A549 (cell line): Measurements from ENCODE around the gene C3orf20. TPM values are rescaled to one million over a fixed set of nuclear protein-coding genes. Genes with fewer than 3 reads are reported as not detected.
"Not testable (repeated sequence)": the region's sequence is repeated elsewhere in the genome, so short reads cannot be mapped to it uniquely, and the experiment has no call there.

Experiments
- ATAC-seq, 2 experiments: fragments of 200-7000 bp in 1 of 2; fragments of >200 bp in 1 of 2; cut with Nextera tagmentation in 1 of 2; cut with Tn5 transposase in 1 of 2; 3 replicates each; pipeline versions ENCODE4 v1.8.0 to v1.9.1; 2018 to 2020; ENCODE audit warnings: mild to moderate bottlenecking in 1 of 2, moderate library complexity in 1 of 2
- CTCF ChIA-PET: fragments of 300-600 bp; sonication (Branson Sonifier 250); formaldehyde crosslinking; extraction: SDS; loops from one replicate; lab custom pipeline; 2021; ENCODE audit warnings: antibody characterized with exemption, inconsistent platforms; lab: Yijun Ruan, JAX
- POLR2A ChIA-PET: fragments of 350-600 bp; formaldehyde crosslinking; extraction: SDS; loops from one replicate; lab custom pipeline; 2021; ENCODE audit warnings: antibody characterized with exemption, inconsistent platforms; lab: Yijun Ruan, JAX
- DNase-seq, 2 experiments: peaks; one replicate each; pipeline versions ENCODE4 v3.0.0 to v3.0.0-alpha.2; 2011 to 2016; ENCODE audit warnings: low read depth in 1 of 2, low spot score in 1 of 2
- FAIRE-seq: peaks from 2 replicates; lab custom pipeline; 2011; peaks lifted over from hg19 to GRCh38; lab: Jason Lieb, UNC
- H3K27ac ChIP-seq, 2 experiments: fragments of >200 bp; sonication (Bioruptor Twin); formaldehyde crosslinking; 3 replicates each; pipeline ENCODE4 v1.5.1; 2016 to 2017
- H3K4me1 ChIP-seq: fragments of >200 bp; sonication (Bioruptor Twin); formaldehyde crosslinking; 3 replicates; pipeline ENCODE4 v1.6.1; 2016
- H3K4me2 ChIP-seq: fragments of >200 bp; sonication (Bioruptor Twin); formaldehyde crosslinking; 3 replicates; pipeline ENCODE4 v1.6.1; 2016
- H3K4me3 ChIP-seq: fragments of >200 bp; sonication (Bioruptor Twin); formaldehyde crosslinking; 3 replicates; pipeline ENCODE4 v1.5.1; 2016
- H3K9me3 ChIP-seq: fragments of >200 bp; sonication (Bioruptor Twin); formaldehyde crosslinking; 3 replicates; pipeline ENCODE4 v1.6.1; 2016
- ATOH8 ChIP-seq: fragments of 250-450 bp; sonication (Bioruptor Pico); IDR thresholded peaks from 2 replicates; pipeline ENCODE4 v1.5.0; 2020; ENCODE audit warnings: low read depth, mild to moderate bottlenecking, moderate library complexity
- CBX8 ChIP-seq: fragments of 200-600 bp; sonication (generic); IDR thresholded peaks from 2 replicates; pipeline ENCODE4 v1.6.1; 2016
- CHD2 ChIP-seq: fragments of 150-350 bp; IDR thresholded peaks from 2 replicates; pipeline ENCODE4 v1.6.1; 2014; ENCODE audit warnings: low read length; ENCODE audit not compliant: partially characterized antibody
- CTCF ChIP-seq: fragments of >200 bp; sonication (Bioruptor Twin); formaldehyde crosslinking; IDR thresholded peaks from 3 replicates; pipeline ENCODE4 v1.5.1; 2016
- ELK1 ChIP-seq: fragments of 150-350 bp; IDR thresholded peaks from 2 replicates; pipeline ENCODE4 v1.6.1; 2014; ENCODE audit warnings: low read depth, mild to moderate bottlenecking, low read length
- FOSB ChIP-seq: fragments of 250-450 bp; sonication (Bioruptor Pico); IDR thresholded peaks from 2 replicates; pipeline ENCODE4 v1.5.0; 2020; ENCODE audit warnings: mild to moderate bottlenecking, moderate library complexity
- HOXB5 ChIP-seq: fragments of 250-450 bp; sonication (Bioruptor Pico); IDR thresholded peaks from 2 replicates; pipeline ENCODE4 v1.5.0; 2020; ENCODE audit warnings: mild to moderate bottlenecking, moderate library complexity
- MAFK ChIP-seq: fragments of 450-650 bp; IDR thresholded peaks from 2 replicates; pipeline ENCODE4 v1.6.1; 2014; ENCODE audit not compliant: partially characterized antibody
- NFE2L2 ChIP-seq: fragments of 150-350 bp; conservative IDR thresholded peaks from 2 replicates; pipeline ENCODE4 v1.6.1; 2014; ENCODE audit warnings: low read length
- POLR2A ChIP-seq: IDR thresholded peaks from 2 replicates; pipeline ENCODE4 v1.6.1; 2012; ENCODE audit warnings: mild to moderate bottlenecking, low read length
- RCOR1 ChIP-seq: fragments of 150-350 bp; IDR thresholded peaks from 2 replicates; pipeline ENCODE4 v1.6.1; 2014; ENCODE audit warnings: antibody characterized with exemption, low read length, low read depth
- REST ChIP-seq: fragments of 200-600 bp; sonication (generic); IDR thresholded peaks from 2 replicates; pipeline ENCODE4 v1.6.1; 2016; ENCODE audit warnings: antibody characterized with exemption, mild to moderate bottlenecking, moderate library complexity
- RNF2 ChIP-seq: fragments of 200-600 bp; sonication (generic); IDR thresholded peaks from 2 replicates; pipeline ENCODE4 v1.6.1; 2016; ENCODE audit warnings: low read depth, mild to moderate bottlenecking, antibody characterized with exemption, moderate library complexity, borderline replicate concordance
- ZC3H11A ChIP-seq: fragments of 450-650 bp; IDR thresholded peaks from 2 replicates; pipeline ENCODE4 v1.6.1; 2014; ENCODE audit warnings: antibody characterized with exemption, mild to moderate bottlenecking
- ZNF302 ChIP-seq: fragments of 250-450 bp; sonication (Bioruptor Pico); IDR thresholded peaks from 2 replicates; pipeline ENCODE4 v1.9.0; 2021; ENCODE audit warnings: inconsistent platforms, mild to moderate bottlenecking, moderate library complexity
- WGBS: methylation state at CpG from one replicate; pipeline ENCODE4 v1.1.6; 2017; ENCODE audit errors: missing lambda C conversion rate; 5-methylcytosine and 5-hydroxymethylcytosine counted together
- polyA plus RNA-seq, 4 experiments: library from polyadenylated mRNA; depleted of rRNA in 3 of 4; stranded (reverse); fragments of >200 nt; fragmentation: RNase III in 1 of 4; extraction: RNeasy Plus Mini Kit Qiagen cat#74134 plus additional on column Dnase treatment in 1 of 4; gene quantifications; 2 replicates in 3 of 4; 3 replicates in 1 of 4; pipeline ENCODE4 v1.2.3, GENCODE V29; 2011 to 2017

The C3orf20 gene
- polyA plus RNA-seq, 2 of the 4 experiments (the other 2 are of a cell fraction) = 0.05 TPM; not detected in 1

- POLR2A ChIA-PET = no interaction called here
- 27% methylated on average over 8 of the region's 8 CpGs for WGBS
- TF ChIP-seq CBX8 (no peak), MAFK (peak; percentile 40)
- DNase-seq = no peak
- H3K4me2 ChIP-seq = no peak overlapping the region
- peaks cover 34% of the 10 kb centered on the region for H3K4me1 ChIP-seq
- no peak overlapping the region for H3K4me3 ChIP-seq
- no peak overlapping the region for H3K27ac ChIP-seq
- CTCF ChIA-PET = interaction anchor here (0.7 to 1.5 kb wide), 2 partner anchors 10 to 15 kb away, joined by 3 to 4 read pairs; no protein-coding TSS in a partner anchor
- no peaks in the 10 kb centered on the region for H3K9me3 ChIP-seq
- no peak for ATAC-seq
- no peak for FAIRE-seq
Measured at GRCh38 chr3:14806641-14807263, 131.8 kb downstream of the C3orf20 start.

GRCh38 chr3:14808025-14808424 lies 133.1 kb downstream of the C3orf20 start:
- H3K4me1 ChIP-seq = peaks cover 24% of the 10 kb centered on the region
- H3K9me3 ChIP-seq = no peaks in the 10 kb centered on the region
- CTCF ChIA-PET = no interaction called here
- DNase-seq (no peak), ATAC-seq (no peak)
- TF ChIP-seq CTCF (no peak), NFE2L2 (no peak), CHD2 (no peak), ELK1 (no peak), REST (no peak), CBX8 (no peak), ATOH8 (CRISPR knock-in tag) (no peak), FOSB (no peak), POLR2A (no peak)
- TF ChIP-seq, all 56 proteins: peak for 0
- Histone ChIP-seq H3K27ac (no peak overlapping the region), H3K4me3 (no peak overlapping the region), H3K4me2 (no peak overlapping the region)
- FAIRE-seq = no peak
- POLR2A ChIA-PET = no interaction called here

GRCh38 chr3:14808502-14809266 lies 133.7 kb downstream of the C3orf20 start:
- TF ChIP-seq ZC3H11A (no peak), RNF2 (no peak), ZNF302 (CRISPR knock-in tag) (no peak), HOXB5 (CRISPR knock-in tag) (no peak), RCOR1 (no peak)
- Histone ChIP-seq H3K4me3 (no peak overlapping the region), H3K4me1 (peaks cover 18% of the 10 kb centered on the region), H3K9me3 (no peaks in the 10 kb centered on the region), H3K4me2 (no peak overlapping the region), H3K27ac (no peak overlapping the region)
- ChIA-PET CTCF (no interaction called here), POLR2A (no interaction called here)
- ATAC-seq (no peak), DNase-seq (no peak), FAIRE-seq (no peak)
- 28% methylated on average over 5 of the region's 5 CpGs for WGBS

GRCh38 chr3:14809611-14810010 lies 134.7 kb downstream of the C3orf20 start:
- H3K27ac ChIP-seq, POLR2A ChIA-PET, H3K9me3 ChIP-seq, ATAC-seq, FAIRE-seq, H3K4me2 ChIP-seq, H3K4me1 ChIP-seq, DNase-seq, H3K4me3 ChIP-seq: not testable (repeated sequence)
- CTCF ChIA-PET = interaction anchor here (0.6 kb wide), 1 partner anchor 82 kb away, joined by 3 read pairs; no protein-coding TSS in a partner anchor
- 33% methylated on average over 5 of the region's 9 CpGs for WGBS
